Stimulated activated CD4-positive, alpha-beta T cell treated with anti-CD3 and anti-CD28 coated beads, Interleukin-4, amount 100 ng/mL, for 24 hours (primary cell): ENCODE measurements around the gene PASK.

Experiments used
- DNase-seq: peaks from one replicate; pipeline ENCODE4 v3.0.0-alpha.2; 2020

The PASK gene

DNA sequence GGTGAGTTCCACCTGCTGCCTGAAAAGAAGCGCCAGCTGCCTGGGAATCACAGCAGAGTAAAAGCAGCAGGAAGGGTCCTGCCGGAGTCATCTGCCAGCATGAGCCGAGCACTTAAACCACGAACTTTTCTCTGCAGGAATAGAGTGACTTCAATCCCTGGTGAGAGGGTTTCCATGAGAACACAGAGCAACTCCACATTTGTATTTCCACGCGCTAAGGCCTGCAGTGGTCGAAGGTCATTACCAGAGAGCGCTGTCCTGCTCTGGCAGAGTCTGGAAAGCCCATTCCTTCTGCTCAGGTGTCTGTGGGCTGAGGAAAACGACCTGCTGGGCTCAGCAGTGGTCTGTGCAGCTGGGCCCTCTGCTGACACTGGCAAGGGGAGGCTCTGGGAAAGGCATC is 6.7 kb downstream of the PASK start:
- DNase-seq: no peak

DNA sequence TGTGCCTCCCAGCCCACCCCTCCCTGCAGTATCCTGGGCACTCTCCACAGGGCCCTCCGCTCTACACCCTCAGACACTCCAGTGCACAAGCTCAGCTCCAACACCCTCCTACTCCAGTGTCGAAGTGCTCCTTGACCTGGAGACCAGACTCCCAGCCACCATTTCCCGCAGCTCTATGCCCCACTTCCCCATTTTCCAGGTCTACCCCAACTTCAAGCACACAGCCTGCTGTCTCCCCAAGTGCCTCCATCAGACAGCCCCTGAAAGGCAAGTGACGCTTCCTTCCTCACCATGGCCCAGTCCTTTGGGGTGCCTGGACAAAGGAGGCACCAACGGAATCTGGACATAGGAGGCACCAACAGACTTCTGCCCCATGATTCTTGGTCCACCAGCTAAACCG is 7.2 kb downstream of the PASK start:
- no peak for DNase-seq

DNA sequence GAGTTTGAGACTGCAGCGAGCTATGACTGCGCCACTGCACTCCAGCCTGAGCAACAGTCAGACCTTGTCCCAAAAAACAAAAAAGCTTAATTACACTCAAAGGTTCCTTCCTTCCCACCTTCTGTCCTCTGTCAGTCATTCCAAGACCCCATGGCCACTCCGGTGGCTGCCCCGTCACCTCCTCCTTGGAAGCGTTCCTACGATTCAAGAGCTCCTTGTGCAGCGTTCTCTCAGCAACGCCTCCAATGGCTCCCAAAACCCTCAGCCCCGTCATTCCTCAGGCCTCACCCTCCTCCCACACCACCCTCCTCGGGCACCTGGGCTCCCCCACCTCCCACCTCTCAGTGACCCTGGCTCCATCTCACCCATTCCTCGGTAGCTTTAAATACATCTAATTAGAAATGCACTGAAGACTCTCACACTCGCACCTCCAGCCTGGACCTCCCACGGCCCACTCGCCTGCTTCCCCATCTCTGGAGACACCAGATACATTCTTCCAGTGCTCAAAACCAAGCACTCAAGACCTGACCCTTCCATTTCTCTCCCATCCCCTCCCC is 8.0 kb downstream of the PASK start:
- DNase-seq: no peak

DNA sequence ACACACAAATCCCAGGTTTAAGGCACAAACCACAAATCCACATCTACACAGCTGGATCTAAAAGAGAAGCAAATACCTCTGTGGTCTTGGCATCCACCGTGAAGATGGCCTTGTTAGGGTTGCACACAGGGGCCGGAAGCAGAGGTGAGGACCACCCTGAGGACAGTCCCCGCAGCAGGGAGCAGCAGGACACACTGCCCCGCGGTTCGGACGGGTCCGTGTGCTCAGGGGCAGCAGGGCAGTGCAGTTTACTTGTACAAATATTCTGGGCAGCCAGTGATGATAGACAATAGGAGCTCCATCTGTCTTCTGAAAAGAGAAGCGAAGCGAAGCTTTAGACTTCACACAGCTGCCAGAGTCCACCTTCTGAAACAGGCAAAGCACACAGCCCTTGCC is 8.8 kb downstream of the PASK start:
- no peak for DNase-seq

DNA sequence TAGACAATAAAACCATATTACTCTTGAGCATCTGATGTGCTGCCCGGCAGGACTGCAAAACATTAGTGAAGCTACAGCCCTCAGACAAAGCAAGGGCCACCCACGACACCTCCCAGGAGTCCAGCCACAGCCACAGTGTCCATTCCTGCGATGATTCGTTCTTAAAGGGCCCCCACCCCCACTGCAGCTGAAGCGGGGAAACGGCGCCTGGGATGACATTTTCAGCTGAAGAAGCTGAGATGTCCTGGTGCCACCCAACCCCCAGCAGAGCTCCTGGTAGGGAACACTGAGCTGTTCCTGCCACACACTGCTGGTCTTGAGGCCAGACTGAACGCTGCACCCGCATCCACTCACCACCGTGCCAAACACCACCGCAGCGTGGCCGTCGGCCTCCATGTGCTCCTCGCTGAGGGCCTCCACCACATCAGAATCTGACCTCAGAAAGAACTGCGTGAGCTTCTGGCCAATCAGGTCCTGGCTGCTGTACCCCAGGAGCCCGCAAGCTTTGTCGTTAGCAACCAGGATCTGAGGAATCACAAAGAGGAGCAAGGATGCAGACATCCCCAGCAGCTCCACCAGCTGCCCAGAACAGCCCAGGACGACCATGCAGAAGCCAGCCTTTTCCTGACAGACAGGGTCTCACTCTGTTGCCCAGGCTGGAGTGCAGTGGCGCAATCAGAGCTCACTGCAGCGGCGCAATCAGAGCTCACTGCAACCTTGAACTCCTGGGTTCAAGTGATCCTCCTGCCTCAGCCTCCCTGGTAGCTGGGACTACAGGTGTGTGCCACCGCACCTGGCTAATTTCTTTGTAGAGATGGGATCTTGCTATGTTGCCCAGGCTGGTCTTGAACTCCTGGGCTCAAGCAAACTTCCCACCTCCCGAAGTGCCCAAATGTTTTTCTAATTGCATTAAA is 9.5 kb downstream of the PASK start:
- DNase-seq: no peak

DNA sequence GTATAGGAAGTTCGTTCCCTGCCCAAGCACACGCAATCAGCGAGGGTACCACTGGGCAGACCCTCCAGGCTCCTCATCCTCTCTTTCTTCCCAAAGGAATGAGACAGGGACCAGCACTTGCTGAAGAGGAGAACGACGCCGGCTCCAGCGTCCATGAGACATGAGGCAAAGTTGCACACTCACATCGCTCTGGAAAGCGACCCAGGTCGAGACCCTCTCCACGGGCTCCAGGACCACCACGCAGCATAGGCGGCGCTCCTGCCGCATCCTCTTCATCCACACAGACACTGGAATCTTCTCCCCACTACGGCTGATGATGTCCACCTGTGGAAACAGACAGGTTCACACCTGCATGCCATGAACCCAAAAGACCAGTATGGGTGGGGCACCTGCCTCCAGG is 10.8 kb downstream of the PASK start:
- DNase-seq: no peak

DNA sequence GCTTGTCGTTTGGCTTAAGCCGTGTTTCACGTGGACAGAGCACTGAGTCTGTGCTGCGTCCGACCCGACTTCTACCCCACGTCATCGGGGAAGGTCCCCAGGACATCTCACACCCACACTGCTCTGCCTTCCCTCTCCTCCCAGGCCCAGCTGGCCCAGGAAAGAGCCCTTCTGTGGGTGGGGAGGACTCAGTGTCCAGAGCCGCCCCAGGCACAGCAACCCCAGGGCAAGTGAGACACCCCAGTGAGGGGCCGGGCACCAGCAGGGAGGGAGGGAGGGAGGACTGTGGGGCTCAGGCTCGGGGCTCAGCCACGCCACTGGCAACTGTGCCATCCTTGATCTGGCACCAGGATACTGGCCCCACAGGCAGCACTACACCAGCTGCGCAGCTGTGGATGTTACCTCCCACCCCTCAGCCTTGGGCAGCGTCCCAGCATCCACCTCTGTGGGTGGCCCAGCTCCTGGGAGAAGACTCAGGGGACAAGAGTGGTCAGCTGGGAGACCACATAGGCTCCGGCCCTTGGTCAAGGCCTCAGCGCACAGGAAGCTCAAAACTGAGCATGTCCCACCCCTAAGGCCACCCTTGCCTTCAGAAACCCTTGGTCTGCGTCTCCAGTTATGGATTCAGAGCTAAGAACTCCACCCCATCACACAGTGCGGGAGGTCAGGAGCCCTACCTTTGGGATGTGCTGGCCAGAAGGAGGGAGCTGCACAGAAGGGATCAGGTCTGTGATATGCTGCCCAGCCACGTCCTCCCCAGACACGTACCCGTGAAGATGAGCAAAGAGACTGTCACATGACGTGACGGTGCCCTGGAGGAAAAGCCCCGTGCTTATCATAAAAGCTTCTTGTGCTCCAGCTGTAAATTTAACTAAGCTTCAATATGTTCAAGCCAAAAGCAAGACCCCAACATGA is 11.7 kb downstream of the PASK start:
- DNase-seq: no peak

DNA sequence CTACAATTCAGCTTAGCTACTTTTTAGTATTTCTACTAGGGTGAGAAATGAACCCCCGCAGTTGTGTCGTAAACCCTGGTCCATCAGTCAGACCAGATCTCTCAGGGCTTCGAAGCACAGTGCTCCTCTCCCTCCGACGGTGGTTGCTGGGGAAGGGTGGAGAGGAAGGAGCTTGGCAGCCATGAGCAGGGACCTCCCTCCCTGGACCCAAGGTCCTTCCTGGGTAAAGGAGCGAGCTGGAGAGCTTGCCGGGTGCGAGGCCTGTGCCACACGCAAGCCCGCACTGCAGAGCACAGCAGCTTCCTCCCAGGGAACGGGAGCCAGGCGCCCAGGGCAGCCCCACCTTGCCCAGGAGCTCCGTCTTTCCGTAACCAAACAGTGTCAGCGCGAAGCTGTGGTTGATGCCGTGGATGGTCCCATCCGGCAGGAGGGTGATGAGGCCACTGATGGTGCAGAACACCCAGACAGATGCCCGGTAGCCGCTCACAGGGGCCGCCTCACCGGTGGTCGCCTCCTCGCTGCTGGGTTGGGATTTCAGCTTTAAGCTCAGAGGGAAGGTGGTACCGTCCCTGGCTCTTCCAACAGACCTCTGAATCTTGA is 12.5 kb downstream of the PASK start:
- DNase-seq: no peak

DNA sequence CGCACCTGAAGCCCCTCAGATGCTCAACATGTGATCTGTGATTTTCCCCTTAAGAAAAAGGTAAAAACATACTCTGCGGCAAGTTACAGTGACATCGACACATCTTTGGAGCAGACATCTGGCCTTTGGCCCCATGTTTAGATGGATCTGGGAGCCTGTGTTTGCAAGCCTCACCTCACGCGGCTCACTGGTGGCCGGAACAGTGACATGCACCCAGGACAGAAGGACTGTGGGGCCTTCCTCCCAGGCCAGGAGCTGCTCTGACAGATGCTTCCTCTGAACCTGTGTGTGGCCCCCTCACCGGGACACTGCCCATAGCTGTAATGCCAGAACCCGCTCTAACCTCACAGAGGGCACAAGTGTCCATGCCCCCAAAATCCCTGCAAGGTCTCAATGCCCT is 13.1 kb downstream of the PASK start:
- DNase-seq: no peak

DNA sequence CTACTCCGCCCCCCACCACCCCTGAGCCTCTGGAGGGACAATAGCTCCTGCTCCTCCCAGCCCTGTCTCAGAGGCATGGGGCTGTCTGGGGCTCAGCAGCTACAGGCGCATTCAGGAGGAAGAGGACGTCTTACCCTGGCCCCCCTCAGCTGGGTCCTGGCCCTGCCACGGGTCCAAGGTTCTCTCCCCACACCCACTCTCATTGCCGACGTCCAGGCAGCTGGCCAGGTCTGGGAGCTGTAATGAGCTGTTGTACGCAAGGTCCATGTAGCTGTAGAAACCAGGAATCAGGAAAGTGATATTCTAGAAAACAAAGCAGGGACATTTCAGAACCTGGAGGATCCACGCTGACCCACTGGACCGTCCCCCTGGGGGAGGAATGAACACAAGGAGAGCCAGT is 13.5 kb downstream of the PASK start:
- DNase-seq: no peak

DNA sequence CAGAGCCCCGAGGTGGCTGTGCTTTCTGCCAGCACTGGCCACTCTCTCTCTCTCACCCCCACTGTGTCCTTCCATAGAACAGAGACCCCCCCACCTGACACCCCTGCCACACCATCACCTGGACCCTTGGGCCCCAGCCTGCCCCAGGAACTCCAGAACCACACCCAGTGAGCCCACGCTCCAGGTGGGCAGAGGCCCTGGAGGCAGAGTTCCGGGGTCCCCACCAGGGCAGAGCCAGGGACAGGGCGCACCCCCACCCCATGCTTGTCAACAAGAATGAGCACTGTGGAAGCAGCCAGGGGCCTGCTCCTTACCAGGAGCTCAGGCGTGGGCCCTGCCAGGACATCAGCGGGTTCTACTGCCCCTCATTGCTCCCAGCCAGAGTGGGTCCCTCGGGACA is 14.6 kb downstream of the PASK start:
- no peak for DNase-seq

DNA sequence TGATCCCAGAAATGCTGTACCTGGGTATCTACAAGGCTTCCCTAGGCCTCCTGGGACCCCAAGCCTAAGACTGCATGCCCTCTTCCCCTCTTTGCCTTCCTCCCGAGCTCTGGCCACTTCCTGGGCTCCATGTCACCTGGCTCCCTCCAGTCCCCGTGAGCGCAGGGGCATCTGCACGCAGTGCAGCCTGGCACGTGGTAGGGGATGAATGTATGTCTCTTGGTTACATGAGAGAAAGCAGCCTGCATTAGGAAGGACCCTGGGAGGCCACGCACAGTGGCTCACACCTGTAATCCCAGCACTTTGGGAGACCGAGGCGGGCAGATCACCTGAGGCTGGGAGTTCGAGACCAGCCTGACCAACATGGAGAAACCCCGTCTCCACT is 15.8 kb downstream of the PASK start:
- no peak for DNase-seq

DNA sequence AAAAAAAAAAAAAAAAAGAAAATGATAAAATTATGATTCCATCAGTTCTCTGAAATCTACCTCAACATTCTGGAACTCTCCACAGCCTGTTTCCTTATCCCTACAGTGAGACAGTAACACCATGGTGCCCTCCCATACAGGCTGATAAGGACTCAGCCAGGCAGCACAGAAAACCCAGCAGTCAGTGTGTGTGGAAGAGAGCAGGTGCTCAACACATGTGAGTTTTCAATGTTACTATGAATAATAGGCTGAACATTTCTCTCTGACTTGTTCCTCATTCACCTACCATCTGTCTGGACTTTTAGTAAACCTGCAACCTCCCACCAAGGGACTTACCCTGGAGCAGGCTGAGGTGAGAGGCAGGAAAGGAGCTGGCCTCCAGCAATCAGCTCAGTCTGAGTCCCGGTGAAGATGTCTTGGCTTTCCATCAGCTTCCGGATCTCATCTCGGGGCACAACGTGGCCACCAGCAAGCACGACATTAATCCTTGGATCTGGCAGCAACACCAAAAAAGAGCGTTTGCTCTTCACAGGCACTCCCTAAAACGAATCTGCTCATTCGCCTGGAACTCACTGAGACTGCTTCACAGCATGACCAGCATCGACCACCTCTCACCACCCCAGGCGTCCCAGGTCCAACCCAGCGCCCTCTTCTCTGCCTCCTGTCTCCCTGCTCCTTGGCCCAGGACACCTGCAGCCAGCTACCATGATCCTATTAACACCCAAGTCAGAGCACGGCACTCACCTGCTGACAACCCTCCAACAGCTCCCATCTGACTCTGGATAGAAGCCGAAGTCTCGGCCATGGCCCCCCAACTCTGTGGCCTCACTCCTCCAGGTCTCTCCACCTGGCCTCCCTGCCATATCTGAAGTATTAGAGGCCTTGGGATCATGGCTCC is 16.5 kb downstream of the PASK start:
- DNase-seq: no peak

DNA sequence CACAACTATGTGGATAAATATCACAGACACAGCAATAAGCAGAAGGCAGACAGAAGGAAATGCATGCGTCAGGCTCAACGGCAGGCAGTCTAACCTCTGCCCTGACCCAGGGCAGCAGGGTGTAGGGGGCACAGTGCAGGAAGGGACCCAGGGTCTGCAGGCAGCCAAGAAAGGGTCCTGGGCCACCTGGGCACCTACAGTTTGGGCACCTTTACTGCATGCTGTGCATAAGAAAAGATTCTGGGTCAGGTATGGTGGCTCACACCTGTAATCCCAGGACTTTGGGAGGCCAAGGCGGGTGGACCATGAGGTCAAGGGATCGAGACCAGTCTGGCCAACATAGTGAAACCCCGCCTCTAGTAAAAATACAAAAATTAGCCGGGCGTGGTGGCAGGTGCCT is 17.7 kb downstream of the PASK start:
- no peak for DNase-seq

DNA sequence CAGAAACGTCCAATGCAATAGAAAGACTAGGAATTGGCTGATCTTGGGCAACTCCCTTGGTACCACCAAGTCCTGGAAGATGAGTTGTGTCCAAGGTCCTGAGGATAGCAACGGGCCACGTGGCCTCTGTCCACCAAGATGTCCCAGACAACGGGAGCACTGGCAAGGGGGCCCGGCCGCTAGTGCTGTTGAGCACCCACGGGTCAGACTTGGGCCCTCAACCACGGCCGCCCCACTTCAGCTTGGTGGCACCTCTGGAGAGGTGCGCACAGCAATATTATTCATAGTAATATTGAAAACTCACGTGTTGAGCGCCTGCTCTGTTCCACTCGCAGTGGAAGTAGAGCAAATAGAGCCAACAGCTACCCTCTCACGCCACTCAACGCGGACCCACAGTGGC is 19.0 kb downstream of the PASK start:
- DNase-seq: no peak

DNA sequence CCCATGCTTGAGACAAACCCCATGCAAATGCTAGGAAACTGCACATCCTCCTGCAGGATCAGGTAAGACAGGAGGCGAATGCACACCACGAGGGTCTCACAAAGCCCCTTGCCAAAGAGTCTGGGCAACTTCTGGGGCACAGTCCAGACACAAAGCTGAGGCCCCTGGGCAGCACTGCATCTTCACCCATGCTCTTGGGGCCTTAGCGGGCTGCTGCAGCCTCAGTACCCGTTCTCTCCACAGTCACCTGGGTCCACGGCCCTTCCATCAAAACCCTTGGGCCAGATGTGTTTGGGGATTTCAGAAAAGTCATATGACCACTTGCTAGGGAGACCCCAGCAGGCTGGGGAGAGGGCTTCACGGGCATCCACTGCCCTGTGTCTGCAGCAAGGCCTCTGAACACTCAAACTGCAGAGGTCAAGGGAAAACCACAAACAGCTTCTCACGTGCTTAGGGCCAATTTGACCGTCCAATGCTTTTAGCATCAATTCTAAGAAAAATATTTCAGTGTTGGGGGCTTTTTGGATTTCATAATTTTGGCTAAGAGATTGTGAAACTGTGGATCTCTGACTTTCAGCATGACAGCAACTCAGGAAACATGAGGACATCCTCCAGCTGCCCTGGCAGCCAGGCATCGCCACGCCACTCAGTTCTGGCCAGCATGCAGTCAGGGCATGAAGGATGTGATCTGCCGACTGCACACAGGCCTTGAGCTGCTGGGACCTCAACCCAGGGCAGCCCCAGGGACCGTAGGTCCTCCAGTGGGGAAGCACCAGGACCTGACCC is 20.0 kb downstream of the PASK start:
- no peak for DNase-seq

DNA sequence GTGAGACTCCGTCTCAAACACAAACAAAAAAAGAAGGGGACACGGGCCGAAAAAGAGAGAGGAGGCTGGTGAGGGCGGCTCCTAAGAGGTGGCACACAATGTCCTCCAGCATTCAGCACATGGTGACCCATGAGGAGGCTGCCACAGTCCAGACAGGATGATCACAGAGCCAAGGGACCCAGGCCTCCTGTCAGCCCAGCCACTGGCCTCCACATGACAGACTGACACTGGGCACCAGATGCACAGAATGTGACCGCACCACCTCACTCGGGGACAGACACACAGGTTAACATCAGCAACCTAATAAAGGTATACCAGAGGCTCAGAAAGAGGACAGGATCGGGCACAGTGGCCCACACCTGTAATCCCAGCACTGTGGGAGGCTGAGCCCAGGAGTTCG is 21.0 kb downstream of the PASK start:
- no peak for DNase-seq

DNA sequence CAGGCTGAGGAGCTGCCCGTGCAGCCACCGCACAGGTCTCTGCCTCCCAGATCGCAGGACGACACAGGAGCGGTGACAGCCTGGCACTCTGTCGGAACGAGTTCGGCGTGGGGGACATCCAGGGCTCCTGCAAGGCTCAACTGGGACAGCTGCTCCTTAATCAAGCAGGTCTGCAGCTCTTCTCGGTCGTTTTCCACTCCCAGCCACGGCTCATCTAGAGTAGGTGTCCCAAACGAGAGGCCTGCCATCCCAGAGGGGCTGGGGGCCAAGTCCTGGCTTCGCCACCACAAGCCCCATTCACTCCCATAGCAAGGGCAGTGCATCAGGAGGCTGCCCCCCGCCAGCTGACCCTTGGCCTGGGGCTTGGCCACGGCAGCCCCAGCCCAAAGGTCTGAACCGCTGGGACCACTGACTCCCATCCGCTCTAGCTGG is 22.5 kb downstream of the PASK start:
- DNase-seq: no peak

DNA sequence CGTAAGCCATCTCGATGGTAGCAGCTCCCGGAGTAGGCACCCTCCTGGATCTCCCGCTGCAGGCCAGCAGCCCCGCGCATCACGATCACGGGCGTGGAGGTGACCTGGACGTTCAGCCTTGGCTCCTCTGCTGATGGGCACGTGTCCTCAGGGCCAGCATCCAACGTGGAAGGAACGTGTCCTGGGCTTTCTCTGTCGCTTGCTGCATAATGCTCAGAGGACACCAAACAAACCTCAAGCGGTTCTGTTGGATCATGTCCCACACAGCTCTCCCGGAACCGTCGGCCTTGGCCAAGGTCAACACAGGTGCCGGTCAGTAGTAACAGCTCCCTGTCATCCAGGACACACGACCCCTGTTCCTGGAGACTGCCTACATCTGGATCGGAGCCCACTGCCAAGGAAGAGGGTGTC is 23.1 kb downstream of the PASK start:
- DNase-seq: no peak

DNA sequence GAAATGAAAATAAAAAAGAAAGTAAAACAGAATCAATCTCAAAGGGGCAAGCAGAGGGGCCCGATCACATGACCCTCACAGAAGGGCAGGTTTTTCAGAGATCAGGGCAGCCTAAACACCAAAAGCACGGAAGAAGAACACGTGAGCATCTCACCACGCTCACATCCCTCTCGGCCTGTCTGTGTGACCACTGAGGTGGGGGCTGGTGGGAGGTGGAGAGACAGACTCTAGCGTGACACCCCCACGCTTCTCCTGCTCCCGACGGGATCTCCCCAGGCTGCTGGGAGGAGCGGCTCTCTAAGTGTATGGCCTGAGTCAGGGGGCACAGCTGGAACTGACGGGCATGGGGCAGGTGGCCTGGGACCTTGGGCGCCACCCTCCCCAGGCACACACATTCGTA is 23.6 kb downstream of the PASK start:
- DNase-seq: no peak

DNA sequence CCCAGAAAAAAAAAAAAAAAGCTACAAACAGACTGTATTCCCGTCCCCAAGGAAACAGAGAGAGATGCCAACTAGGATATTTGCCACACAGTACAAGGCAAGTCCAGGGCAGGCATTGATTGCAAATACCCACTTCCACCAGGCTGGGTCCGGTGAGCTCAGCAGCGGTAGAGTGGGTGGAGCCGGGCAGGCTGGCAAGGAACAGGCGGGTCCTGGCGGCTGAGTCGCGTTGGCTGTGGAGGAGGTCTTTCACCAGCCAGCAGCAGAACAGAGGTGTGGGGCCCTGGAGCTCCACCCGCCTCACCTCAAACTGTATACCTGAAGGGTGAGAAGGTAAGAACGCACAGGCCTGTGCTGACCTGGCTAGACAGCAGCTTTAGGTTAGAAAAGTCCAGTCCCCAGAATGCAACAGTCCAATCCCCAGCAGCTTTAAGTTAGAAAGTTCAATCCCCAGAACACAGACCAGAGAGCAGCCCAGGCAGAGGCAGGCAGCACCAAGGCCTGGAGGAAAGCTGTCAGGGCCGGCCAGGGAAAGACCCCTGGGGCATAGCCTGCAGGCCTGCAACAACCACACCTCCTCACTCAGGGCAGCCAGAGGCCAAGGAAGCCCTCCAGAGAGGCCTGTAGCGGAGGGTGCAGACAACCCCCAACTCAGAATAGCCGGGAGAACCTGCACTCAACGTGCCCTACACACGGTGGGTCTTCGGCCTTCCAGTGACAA is 25.3 kb downstream of the PASK start:
- peak; percentile 40 for DNase-seq
